Measurements from ENCODE around the gene ANXA2. TPM values are rescaled to one million over a fixed set of nuclear protein-coding genes. Genes with fewer than 3 reads are reported as not detected.

Gene ANXA2
- total and polyA plus RNA-seq, 2 donors (not counting 1 experiment from before 2014, with no cell fraction given): 116 to 133 TPM

- no peak overlapping the region for H3K27ac Mint-ChIP-seq
- H3K4me3 Mint-ChIP-seq: no peak overlapping the region
- no peak overlapping the region for H2AFZ ChIP-seq (ENCODE audit: insufficient read depth, low read depth, low read length, poor library complexity, severe bottlenecking)
- ATAC-seq (ENCODE audit: low read depth) (no peak), DNase-seq (no peak)
- no peaks in the 10 kb centered on the region for H3K9me3 ChIP-seq (ENCODE audit: control extremely low read depth in 1 of 3, control insufficient read depth in 2 of 3, insufficient read depth in 1 of 3, low read length in 2 of 3)
- 100% methylated on average over 1 of the region's 7 CpGs for WGBS (ENCODE audit: insufficient coverage)
- no peak overlapping the region for H3K4me3 ChIP-seq (ENCODE audit: control extremely low read depth in 1 of 5, extremely low read depth in 1 of 5, insufficient read depth in 1 of 5, low read depth in 2 of 5, low read length in 4 of 5)
- peaks cover 17% of the 10 kb centered on the region for H4K20me1 ChIP-seq (ENCODE audit: control insufficient read depth, insufficient read depth, low read length, poor library complexity, severe bottlenecking)
- H3K9me3 Mint-ChIP-seq (ENCODE audit: insufficient read depth): no peaks in the 10 kb centered on the region
- H3K4me1 Mint-ChIP-seq: peaks cover 20% of the 10 kb centered on the region
- peaks cover 40% of the 10 kb centered on the region for H3K79me2 ChIP-seq (ENCODE audit: control insufficient read depth, insufficient read depth, low read length)
- no peak overlapping the region for H3K9ac ChIP-seq (ENCODE audit: low read length)
- no peaks in the 10 kb centered on the region for H3K27me3 ChIP-seq (replicated peaks in 1 of 4; ENCODE audit: control extremely low read depth in 1 of 4, control insufficient read depth in 3 of 4, insufficient read depth in 4 of 4, low read length in 3 of 4)
- H3K27me3 Mint-ChIP-seq: no peaks in the 10 kb centered on the region
- ChIA-PET CTCF (interaction anchor here (1.0 kb wide), 1 partner anchor 27 kb away, joined by 3 read pairs; no protein-coding TSS in a partner anchor), POLR2A (no interaction called here)
- TF ChIP-seq CTCF (IDR thresholded peaks at IDR 0.05): no peak
- TF ChIP-seq EZH2 (IDR thresholded peaks at IDR 0.05; ENCODE audit: borderline replicate concordance, insufficient read depth, low read depth, low read length, poor library complexity, severe bottlenecking): no peak
- peaks cover 0 to 7% of the 10 kb centered on the region in 2 donors for H3K4me1 ChIP-seq (ENCODE audit: control insufficient read depth in 2 of 2, insufficient read depth in 2 of 2, low read length in 2 of 2)
- intact Hi-C loops (cut with micrococcal nuclease): no loop called here
- H3K36me3 ChIP-seq (replicated peaks in 1 of 2; ENCODE audit: control extremely low read depth in 1 of 2, control insufficient read depth in 1 of 2, extremely low read depth in 1 of 2, insufficient read depth in 2 of 2, low read length in 1 of 2): peaks cover 7 to 30% of the 10 kb centered on the region in 2 experiments
- no peak overlapping the region for H3K27ac ChIP-seq (ENCODE audit: low read length in 2 of 2)
- no peak overlapping the region for H3K4me2 ChIP-seq (replicated peaks; ENCODE audit: low read depth, low read length, poor library complexity, severe bottlenecking)
Measured at GRCh38 chr15:60385620-60386552, 11.9 kb downstream of the ANXA2 start.

- peaks cover 28% of the 10 kb centered on the region for H3K79me2 ChIP-seq (ENCODE audit: control insufficient read depth, insufficient read depth, low read length)
- no peak for ATAC-seq (ENCODE audit: low read depth)
- no peak overlapping the region for H3K4me3 Mint-ChIP-seq
- H3K27me3 ChIP-seq (replicated peaks in 1 of 4; ENCODE audit: control extremely low read depth in 1 of 4, control insufficient read depth in 3 of 4, insufficient read depth in 4 of 4, low read length in 3 of 4): no peaks in the 10 kb centered on the region
- no peak overlapping the region for H2AFZ ChIP-seq (ENCODE audit: insufficient read depth, low read depth, low read length, poor library complexity, severe bottlenecking)
- H3K9ac ChIP-seq (ENCODE audit: low read length): no peak overlapping the region
- CTCF ChIA-PET: no interaction called here
- intact Hi-C loops (cut with micrococcal nuclease): no loop called here
- H3K9me3 Mint-ChIP-seq (ENCODE audit: insufficient read depth): no peaks in the 10 kb centered on the region
- peaks cover 10 to 35% of the 10 kb centered on the region in 2 experiments for H3K36me3 ChIP-seq (replicated peaks in 1 of 2; ENCODE audit: control extremely low read depth in 1 of 2, control insufficient read depth in 1 of 2, extremely low read depth in 1 of 2, insufficient read depth in 2 of 2, low read length in 1 of 2)
- no peak overlapping the region for H3K27ac ChIP-seq (ENCODE audit: low read length in 2 of 2)
- H3K4me3 ChIP-seq (ENCODE audit: control extremely low read depth in 1 of 5, extremely low read depth in 1 of 5, insufficient read depth in 1 of 5, low read depth in 2 of 5, low read length in 4 of 5): no peak overlapping the region
- peaks cover 16% of the 10 kb centered on the region for H3K4me1 Mint-ChIP-seq
- DNase-seq: no peak
- TF ChIP-seq CTCF (IDR thresholded peaks at IDR 0.05) (no peak), EZH2 (IDR thresholded peaks at IDR 0.05; ENCODE audit: borderline replicate concordance, insufficient read depth, low read depth, low read length, poor library complexity, severe bottlenecking) (no peak)
- no peaks in the 10 kb centered on the region for H3K9me3 ChIP-seq (ENCODE audit: control extremely low read depth in 1 of 3, control insufficient read depth in 2 of 3, insufficient read depth in 1 of 3, low read length in 2 of 3)
- H3K27me3 Mint-ChIP-seq: no peaks in the 10 kb centered on the region
- no peak overlapping the region for H3K27ac Mint-ChIP-seq
- peaks cover 12% of the 10 kb centered on the region for H4K20me1 ChIP-seq (ENCODE audit: control insufficient read depth, insufficient read depth, low read length, poor library complexity, severe bottlenecking)
- H3K4me2 ChIP-seq (replicated peaks; ENCODE audit: low read depth, low read length, poor library complexity, severe bottlenecking): no peak overlapping the region
- POLR2A ChIA-PET: no interaction called here
- no CpG with 5 or more reads among the region's 3 CpGs for WGBS (ENCODE audit: insufficient coverage)
- H3K4me1 ChIP-seq (ENCODE audit: control insufficient read depth in 2 of 2, insufficient read depth in 2 of 2, low read length in 2 of 2): peaks cover 0 to 5% of the 10 kb centered on the region in 2 donors
Measured at GRCh38 chr15:60384526-60385126, 13.2 kb downstream of the ANXA2 start.
